ENCODE data around the gene IGF1R.

IGF1R gene

DNA sequence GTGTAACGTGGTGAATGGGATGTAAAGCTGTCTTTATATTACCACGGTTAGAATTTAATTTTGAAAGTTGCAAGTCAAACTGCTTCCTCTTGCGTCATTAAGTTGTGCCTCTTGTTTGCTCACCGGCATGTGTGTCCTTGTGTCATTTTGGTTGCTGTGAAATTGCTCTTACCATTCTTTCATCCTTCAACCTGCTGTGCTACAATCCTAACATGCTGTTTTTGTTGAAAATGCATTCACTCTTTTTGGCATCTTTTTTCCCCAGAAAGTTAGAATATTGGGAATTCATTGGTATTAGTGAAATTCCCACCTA, 194.6 kb downstream of the IGF1R start:
- H3K79me2 ChIP-seq (ENCODE audit: insufficient read depth, low read length): no peaks in the 10 kb centered on the region
- H3K27ac ChIP-seq (ENCODE audit: low read depth, low read length): no peak overlapping the region

DNA sequence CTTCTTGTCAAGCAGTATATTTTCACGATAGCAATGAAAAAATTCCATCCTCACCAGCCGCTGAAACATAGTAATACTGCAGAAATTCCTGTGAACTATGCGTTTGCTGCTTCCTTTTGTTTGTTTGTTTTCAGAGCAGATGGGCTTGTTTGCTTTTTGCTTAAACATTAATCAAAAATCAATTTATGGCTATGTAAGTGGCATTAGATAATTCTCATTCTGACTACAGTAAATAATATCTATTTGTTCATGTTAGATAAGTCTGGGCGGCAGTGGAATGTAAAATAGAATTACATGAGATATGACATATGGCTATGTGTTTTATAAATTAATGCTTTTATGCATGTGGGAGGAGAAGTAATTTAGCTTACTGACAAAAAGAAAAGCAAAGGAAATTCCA, 195.5 kb downstream of the IGF1R start:
- no peak for TF ChIP-seq EZH2phosphoT487 (conservative IDR thresholded peaks at IDR 0.05; ENCODE audit: low read length)
- TF ChIP-seq, protein P1, sequence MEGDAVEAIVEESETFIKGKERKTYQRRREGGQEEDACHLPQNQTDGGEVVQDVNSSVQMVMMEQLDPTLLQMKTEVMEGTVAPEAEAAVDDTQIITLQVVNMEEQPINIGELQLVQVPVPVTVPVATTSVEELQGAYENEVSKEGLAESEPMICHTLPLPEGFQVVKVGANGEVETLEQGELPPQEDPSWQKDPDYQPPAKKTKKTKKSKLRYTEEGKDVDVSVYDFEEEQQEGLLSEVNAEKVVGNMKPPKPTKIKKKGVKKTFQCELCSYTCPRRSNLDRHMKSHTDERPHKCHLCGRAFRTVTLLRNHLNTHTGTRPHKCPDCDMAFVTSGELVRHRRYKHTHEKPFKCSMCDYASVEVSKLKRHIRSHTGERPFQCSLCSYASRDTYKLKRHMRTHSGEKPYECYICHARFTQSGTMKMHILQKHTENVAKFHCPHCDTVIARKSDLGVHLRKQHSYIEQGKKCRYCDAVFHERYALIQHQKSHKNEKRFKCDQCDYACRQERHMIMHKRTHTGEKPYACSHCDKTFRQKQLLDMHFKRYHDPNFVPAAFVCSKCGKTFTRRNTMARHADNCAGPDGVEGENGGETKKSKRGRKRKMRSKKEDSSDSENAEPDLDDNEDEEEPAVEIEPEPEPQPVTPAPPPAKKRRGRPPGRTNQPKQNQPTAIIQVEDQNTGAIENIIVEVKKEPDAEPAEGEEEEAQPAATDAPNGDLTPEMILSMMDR (IDR thresholded peaks at IDR 0.05; ENCODE audit: insufficient read depth, low read length, poor library complexity, severe bottlenecking): no peak
- no peaks in the 10 kb centered on the region for H3F3A ChIP-seq (ENCODE audit: insufficient read depth)
- H3K9me3 ChIP-seq (ENCODE audit: insufficient read depth, low read length): no peaks in the 10 kb centered on the region
- H3K36me3 ChIP-seq (ENCODE audit: low read length): no peaks in the 10 kb centered on the region
- no peak overlapping the region for H3K9ac ChIP-seq (ENCODE audit: low read length)
- no peak overlapping the region for H3K4me2 ChIP-seq (ENCODE audit: low read depth, low read length, poor library complexity, severe bottlenecking)
- no peaks in the 10 kb centered on the region for H3K27me3 ChIP-seq (ENCODE audit: low read length)
- no peak overlapping the region for H3K4me3 ChIP-seq (ENCODE audit: insufficient read depth, low read length, poor library complexity, severe bottlenecking)
- peaks cover 12% of the 10 kb centered on the region; the same call in 1 of the 2 replicates for H4K20me1 ChIP-seq (ENCODE audit: low read depth, low read length)
- no peaks in the 10 kb centered on the region for H3K9me2 ChIP-seq (replicated peaks; ENCODE audit: insufficient read depth, low read length)
- H3K27ac ChIP-seq (ENCODE audit: low read depth, low read length): no peak overlapping the region
- H3K79me2 ChIP-seq (ENCODE audit: insufficient read depth, low read length): no peaks in the 10 kb centered on the region
- no peak overlapping the region for H2AFZ ChIP-seq (ENCODE audit: low read depth, low read length, severe bottlenecking)

More for the DNA sequence above, 194.6 kb downstream of the IGF1R start:
- Histone ChIP-seq H3K36me3 (ENCODE audit: low read length) (no peaks in the 10 kb centered on the region), H3K4me3 (ENCODE audit: insufficient read depth, low read length, poor library complexity, severe bottlenecking) (no peak overlapping the region), H3K4me2 (ENCODE audit: low read depth, low read length, poor library complexity, severe bottlenecking) (no peak overlapping the region), H3K9me2 (replicated peaks; ENCODE audit: insufficient read depth, low read length) (no peaks in the 10 kb centered on the region), H2AFZ (ENCODE audit: low read depth, low read length, severe bottlenecking) (no peak overlapping the region), H3K9ac (ENCODE audit: low read length) (no peak overlapping the region), H3K27me3 (ENCODE audit: low read length) (no peaks in the 10 kb centered on the region), H3F3A (ENCODE audit: insufficient read depth) (no peaks in the 10 kb centered on the region), H4K20me1 (ENCODE audit: low read depth, low read length) (peaks cover 12% of the 10 kb centered on the region; the same call in 1 of the 2 replicates), H3K9me3 (ENCODE audit: insufficient read depth, low read length) (no peaks in the 10 kb centered on the region)
- TF ChIP-seq, protein P1 (IDR thresholded peaks at IDR 0.05; ENCODE audit: insufficient read depth, low read length, poor library complexity, severe bottlenecking): no peak
- no peak for TF ChIP-seq EZH2phosphoT487 (conservative IDR thresholded peaks at IDR 0.05; ENCODE audit: low read length)

DNA sequence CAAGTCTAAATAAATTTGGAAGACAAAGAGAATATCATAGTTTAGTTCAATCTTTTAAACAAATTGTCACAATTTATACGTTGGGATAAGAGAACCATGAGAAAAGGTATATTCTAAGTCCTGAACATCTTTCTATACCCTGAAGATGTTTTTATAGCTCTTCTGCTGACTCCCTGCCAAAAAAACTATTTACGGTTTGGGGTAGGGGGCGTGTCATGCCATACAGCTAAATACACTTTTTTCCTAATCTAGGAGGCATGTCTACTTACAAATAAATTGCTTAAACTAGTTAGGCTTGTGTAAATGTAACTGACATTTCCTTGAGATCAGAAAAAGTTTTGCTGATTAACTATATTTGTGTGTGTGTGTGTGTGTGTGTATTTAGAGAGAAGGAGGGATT, 195.9 kb downstream of the IGF1R start:
- TF ChIP-seq, protein P1 (IDR thresholded peaks at IDR 0.05; ENCODE audit: insufficient read depth, low read length, poor library complexity, severe bottlenecking): no peak
- no peak for TF ChIP-seq EZH2phosphoT487 (conservative IDR thresholded peaks at IDR 0.05; ENCODE audit: low read length)
- no peak overlapping the region for H3K4me2 ChIP-seq (ENCODE audit: low read depth, low read length, poor library complexity, severe bottlenecking)
- H3K36me3 ChIP-seq (ENCODE audit: low read length): no peaks in the 10 kb centered on the region
- H3K79me2 ChIP-seq (ENCODE audit: insufficient read depth, low read length): no peaks in the 10 kb centered on the region
- H3K9me2 ChIP-seq (replicated peaks; ENCODE audit: insufficient read depth, low read length): no peaks in the 10 kb centered on the region
- no peak overlapping the region for H3K4me3 ChIP-seq (ENCODE audit: insufficient read depth, low read length, poor library complexity, severe bottlenecking)
- H3K9ac ChIP-seq (ENCODE audit: low read length): no peak overlapping the region
- no peak overlapping the region for H2AFZ ChIP-seq (ENCODE audit: low read depth, low read length, severe bottlenecking)
- H3K27ac ChIP-seq (ENCODE audit: low read depth, low read length): no peak overlapping the region
- no peaks in the 10 kb centered on the region for H3F3A ChIP-seq (ENCODE audit: insufficient read depth)
- no peaks in the 10 kb centered on the region for H3K9me3 ChIP-seq (ENCODE audit: insufficient read depth, low read length)
- no peaks in the 10 kb centered on the region for H3K27me3 ChIP-seq (ENCODE audit: low read length)
- H4K20me1 ChIP-seq (ENCODE audit: low read depth, low read length): peaks cover 12% of the 10 kb centered on the region; the same call in 1 of the 2 replicates
